Heart right ventricle (tissue), 16 donors: ENCODE results near the gene CALD1. TPM values are rescaled to one million over a fixed set of nuclear protein-coding genes. Genes with fewer than 3 reads are reported as not detected.

Experiments
- ATAC-seq, 8 donors: fragments of 200-7000 bp; cut with Tn5 transposase; one replicate each; pipeline ENCODE4 v1.9.1; 2020; ENCODE audit warnings: mild to moderate bottlenecking in 8 of 8, moderate library complexity in 8 of 8, moderate number of reproducible peaks in 1 of 8
- DNase-seq, 2 donors: peaks; one replicate each; pipeline ENCODE4 v3.0.0-alpha.2; 2020
- H3K27ac ChIP-seq, 10 donors: fragments of 200-600 bp; sonication (generic) in 2 of 10; one replicate each; pipeline versions ENCODE4 v1.5.0 to v1.8.0; 2020 to 2022; ENCODE audit warnings: mild to moderate bottlenecking in 3 of 10
- H3K27me3 ChIP-seq, 7 donors: fragments of 200-600 bp; one replicate each; pipeline ENCODE4 v1.8.0; 2021 to 2022; ENCODE audit warnings: mild to moderate bottlenecking in 2 of 7
- H3K36me3 ChIP-seq, 9 donors: fragments of 200-600 bp; sonication (generic) in 1 of 9; one replicate each; pipeline versions ENCODE4 v1.5.0 to v1.8.0; 2020 to 2022; ENCODE audit warnings: mild to moderate bottlenecking in 2 of 9
- H3K4me1 ChIP-seq, 9 donors: fragments of 200-600 bp; sonication (generic) in 1 of 9; one replicate each; pipeline versions ENCODE4 v1.5.0 to v1.8.0; 2020 to 2022; ENCODE audit warnings: mild to moderate bottlenecking in 4 of 9
- H3K4me3 ChIP-seq, 10 donors: fragments of 200-600 bp; sonication (generic) in 2 of 10; one replicate each; pipeline versions ENCODE4 v1.5.0 to v1.8.0; 2020 to 2022; ENCODE audit warnings: mild to moderate bottlenecking in 7 of 10, moderate library complexity in 2 of 10
- H3K9me3 ChIP-seq, 11 donors: fragments of 200-600 bp in 10 of 11; sonication (generic) in 2 of 11; one replicate each; pipeline versions ENCODE4 v1.5.0 to v1.8.0; 2013 to 2022; ENCODE audit warnings: mild to moderate bottlenecking in 2 of 11, control low read depth in 1 of 11, moderate library complexity in 1 of 11
- WGBS, 2 donors: extraction: QIAGEN DNeasy Blood & Tissue Kit; methylation state at CpG; one replicate each; pipeline ENCODE4 v1.1.7; 2013; ENCODE audit warnings: inconsistent platforms in 1 of 2; 5-methylcytosine and 5-hydroxymethylcytosine counted together
- intact Hi-C, 10 donors: fragments of 100-400 bp; cut with DNase I; formaldehyde crosslinking; loops; one replicate each; pipeline versions ENCODE4 v1.11.1 to v1.14.2; 2022
- long read RNA-seq, 3 donors: library from polyadenylated mRNA; unstranded; transcript quantifications; one replicate each; pipeline ENCODE4 v2.0.0, GENCODE V29; 2020 to 2021
- polyA plus RNA-seq, 2 donors: library from polyadenylated mRNA; stranded (reverse); fragments of 200-250 nt; gene quantifications; one replicate each; pipeline ENCODE4 v1.2.3, GENCODE V29; 2013
- total RNA-seq, 10 donors: library from RNA; stranded (reverse); fragmentation: NEBNext Ultra II Directional in 3 of 10; extraction: Animal tissue kit (Norgen Biotek cat#: 25700) in 3 of 10; gene quantifications; one replicate each; pipeline versions ENCODE4 v1.2.1 to v1.2.4, GENCODE V29; 2021 to 2023
- TF ChIP-seq, protein P1 (sequence below), 9 donors: fragments of 200-600 bp; sonication (generic) in 2 of 9; IDR thresholded peaks; one replicate each; pipeline versions ENCODE4 v1.5.0 to v1.8.0; 2021 to 2022; ENCODE audit warnings: antibody characterized with exemption in 9 of 9, mild to moderate bottlenecking in 5 of 9, moderate library complexity in 1 of 9
- donor health status: Arrhythmogenic right ventricular cardiomyopathy.
- donor health status: ischemic (EF 13 %, LVEDD 7.1; RV severe dilation, severe dysfunction).
- donor health status: healthy with polysubstance abuse.
- donor health status: DM: no; HTN: yes; CAD: no.
- donor health status: DM: no; HTN: no; CAD: no.
- donor health status: ischemic (EF 25% LVEDD 6.9; RV normal size, moderate dysfunction).
- donor health status: ischemic (EF 25% LVEDD 5.7; RV mildly dilated, moderate dysfunction).
- donor health status: healthy.
- donor health status: DM: yes; HTN: yes; CAD: no.
- donor health status: Ischemic cardiomyopathy.
- donor health status: ischemic (EF 35%, LVEDD 5.7; RV mildly dilated, moderate dysfunction).
- donor health status: nonischemic (EF 11% LVEDD 7.7; RV severe dilation, severe dysfunction).
- donor health status: DM: yes; HTN: yes; CAD: no.
- donor health status: PGD.
- donor health status: ischemic (EF 29% LVEDD 5.4; RV normal size, mild dysfunction).
- donor health status: nonischemic (EF 23%, LVEDD 6.1; RV moderate dilation, normal function).

CALD1 gene, protein sequence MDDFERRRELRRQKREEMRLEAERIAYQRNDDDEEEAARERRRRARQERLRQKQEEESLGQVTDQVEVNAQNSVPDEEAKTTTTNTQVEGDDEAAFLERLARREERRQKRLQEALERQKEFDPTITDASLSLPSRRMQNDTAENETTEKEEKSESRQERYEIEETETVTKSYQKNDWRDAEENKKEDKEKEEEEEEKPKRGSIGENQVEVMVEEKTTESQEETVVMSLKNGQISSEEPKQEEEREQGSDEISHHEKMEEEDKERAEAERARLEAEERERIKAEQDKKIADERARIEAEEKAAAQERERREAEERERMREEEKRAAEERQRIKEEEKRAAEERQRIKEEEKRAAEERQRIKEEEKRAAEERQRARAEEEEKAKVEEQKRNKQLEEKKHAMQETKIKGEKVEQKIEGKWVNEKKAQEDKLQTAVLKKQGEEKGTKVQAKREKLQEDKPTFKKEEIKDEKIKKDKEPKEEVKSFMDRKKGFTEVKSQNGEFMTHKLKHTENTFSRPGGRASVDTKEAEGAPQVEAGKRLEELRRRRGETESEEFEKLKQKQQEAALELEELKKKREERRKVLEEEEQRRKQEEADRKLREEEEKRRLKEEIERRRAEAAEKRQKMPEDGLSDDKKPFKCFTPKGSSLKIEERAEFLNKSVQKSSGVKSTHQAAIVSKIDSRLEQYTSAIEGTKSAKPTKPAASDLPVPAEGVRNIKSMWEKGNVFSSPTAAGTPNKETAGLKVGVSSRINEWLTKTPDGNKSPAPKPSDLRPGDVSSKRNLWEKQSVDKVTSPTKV
- total RNA-seq (100 to 1,000 TPM in 9 of 10 donors, 10 to 100 TPM in 1; 96.6 to 180 (median 132) TPM), polyA plus RNA-seq (100 to 1,000 TPM in 1 of 2 donors, 10 to 100 TPM in 1; 69.9 to 119 TPM)
- long read RNA-seq, donor 1, full-length matches to known transcripts = 54 of 141 reads
- long read RNA-seq, donor 1, partial matches to known transcripts = 62 of 141 reads
- long read RNA-seq, donor 1, other reads (novel, unspliced or antisense) = 25 of 141 reads
- long read RNA-seq, donor 2, full-length matches to known transcripts = 47 of 149 reads
- long read RNA-seq, donor 2, partial matches to known transcripts = 63 of 149 reads
- long read RNA-seq, donor 2, other reads (novel, unspliced or antisense) = 39 of 149 reads
- long read RNA-seq, donor 3, full-length matches to known transcripts = 9 of 155 reads
- long read RNA-seq, donor 3, partial matches to known transcripts = 82 of 155 reads
- long read RNA-seq, donor 3, other reads (novel, unspliced or antisense) = 64 of 155 reads

DNA sequence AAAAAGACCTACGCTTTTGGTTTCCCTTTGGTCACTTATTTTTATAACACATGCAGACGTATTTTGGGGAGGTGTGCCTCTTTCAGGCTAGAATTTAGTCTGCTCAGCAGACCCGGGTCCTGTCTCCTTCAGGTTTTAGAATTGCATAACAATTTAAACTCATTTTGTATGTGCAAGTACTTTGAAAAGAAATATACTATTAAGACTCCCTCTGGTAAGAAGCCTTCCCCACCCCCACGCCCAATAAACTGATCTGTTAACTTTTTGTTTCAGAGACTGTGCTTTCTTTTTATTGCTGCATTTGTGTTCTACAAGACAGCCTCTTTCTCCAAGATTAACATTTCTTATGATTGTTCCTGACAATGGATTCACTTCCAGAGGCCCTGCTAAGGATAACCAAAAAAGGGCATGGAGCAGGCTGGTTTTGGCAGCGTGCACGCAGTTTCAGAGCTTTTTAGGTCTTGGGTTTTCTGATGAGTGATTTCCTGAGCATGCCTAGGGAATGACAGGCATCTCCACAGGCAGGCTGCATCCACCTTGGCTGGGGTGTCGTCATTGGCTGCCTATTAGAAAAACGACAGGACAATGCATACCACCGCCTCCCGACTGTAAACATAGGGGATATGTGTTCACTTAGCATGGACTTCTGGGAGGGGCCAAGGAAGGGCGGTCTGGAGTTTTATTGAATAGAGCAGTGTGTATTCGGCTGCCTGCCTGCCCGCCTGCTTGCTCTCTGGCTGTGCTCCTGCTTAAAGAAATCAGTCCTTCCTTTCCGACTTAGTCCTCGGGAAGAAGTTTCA is at the start of gene CALD1:
CALD1 (plus strand) TSS at position 694 of the 800 bp plus-strand sequence. CDS start 88,100 bp downstream, outside the sequence.
- WGBS, 2 donors = 12% methylated on average over 15 of the region's 15 CpGs
- Histone ChIP-seq H3K36me3 (peaks cover 0 to 6% (median 0%) of the 10 kb centered on the region in 9 donors), H3K4me1 (peaks cover 6 to 59% (median 39%) of the 10 kb centered on the region in 9 donors), H3K27ac (peak within 1 kb of the TSS; percentile 75 to 97 (median 90)), H3K27me3 (no peaks in the 10 kb centered on the region), H3K4me3 (peak within 1 kb of the TSS; percentile 50 to 80 (median 68)), H3K9me3 (no peaks in the 10 kb centered on the region)
- ATAC-seq (peak; percentile 90 to 95 (median 92)), DNase-seq (peak; percentile 53 to 85)
- intact Hi-C loops = loop anchor here in 1 of 10 donors (5.0 kb wide), 1 partner anchor 163 kb away; no protein-coding TSS in a partner anchor
- TF ChIP-seq, protein P1, sequence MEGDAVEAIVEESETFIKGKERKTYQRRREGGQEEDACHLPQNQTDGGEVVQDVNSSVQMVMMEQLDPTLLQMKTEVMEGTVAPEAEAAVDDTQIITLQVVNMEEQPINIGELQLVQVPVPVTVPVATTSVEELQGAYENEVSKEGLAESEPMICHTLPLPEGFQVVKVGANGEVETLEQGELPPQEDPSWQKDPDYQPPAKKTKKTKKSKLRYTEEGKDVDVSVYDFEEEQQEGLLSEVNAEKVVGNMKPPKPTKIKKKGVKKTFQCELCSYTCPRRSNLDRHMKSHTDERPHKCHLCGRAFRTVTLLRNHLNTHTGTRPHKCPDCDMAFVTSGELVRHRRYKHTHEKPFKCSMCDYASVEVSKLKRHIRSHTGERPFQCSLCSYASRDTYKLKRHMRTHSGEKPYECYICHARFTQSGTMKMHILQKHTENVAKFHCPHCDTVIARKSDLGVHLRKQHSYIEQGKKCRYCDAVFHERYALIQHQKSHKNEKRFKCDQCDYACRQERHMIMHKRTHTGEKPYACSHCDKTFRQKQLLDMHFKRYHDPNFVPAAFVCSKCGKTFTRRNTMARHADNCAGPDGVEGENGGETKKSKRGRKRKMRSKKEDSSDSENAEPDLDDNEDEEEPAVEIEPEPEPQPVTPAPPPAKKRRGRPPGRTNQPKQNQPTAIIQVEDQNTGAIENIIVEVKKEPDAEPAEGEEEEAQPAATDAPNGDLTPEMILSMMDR (IDR thresholded peaks at IDR 0.05) = no peak

DNA sequence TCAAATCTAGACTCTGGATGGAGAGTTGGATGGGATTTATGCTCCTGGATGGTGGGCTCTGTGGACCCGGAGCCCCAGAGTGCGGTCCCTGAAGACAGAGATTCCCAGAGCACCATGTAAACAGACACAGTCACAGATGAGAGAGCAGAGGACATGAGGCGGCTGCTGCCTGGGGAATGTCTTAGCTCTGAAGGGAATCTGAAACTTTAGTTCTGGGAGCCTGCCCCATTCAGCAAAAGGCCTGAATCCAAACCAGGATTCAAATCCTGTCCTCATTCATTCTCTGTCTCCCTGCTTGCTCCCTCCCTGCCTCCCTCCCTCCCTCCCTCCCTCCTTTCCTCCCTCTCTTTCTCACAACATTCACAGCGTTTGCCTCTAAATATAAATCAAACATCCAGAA is 49.5 kb upstream of the CALD1 start:
- TF ChIP-seq, protein P1 (IDR thresholded peaks at IDR 0.05) = no peak
- Histone ChIP-seq H3K4me3 (no peak overlapping the region), H3K27ac (peak overlapping the region in 8 of 10 donors; percentile 44 to 78 (median 60)), H3K36me3 (no peaks in the 10 kb centered on the region), H3K9me3 (peaks cover 0 to 8% (median 0%) of the 10 kb centered on the region in 11 donors), H3K27me3 (no peaks in the 10 kb centered on the region), H3K4me1 (peaks cover 5 to 44% (median 19%) of the 10 kb centered on the region in 9 donors)
- ATAC-seq (peak in 7 of 8 donors; percentile 18 to 64 (median 55)), DNase-seq (no peak)
- 58 to 60% methylated on average over 4 of the region's 4 CpGs for WGBS, 2 donors
- intact Hi-C loops = no loop called here

DNA sequence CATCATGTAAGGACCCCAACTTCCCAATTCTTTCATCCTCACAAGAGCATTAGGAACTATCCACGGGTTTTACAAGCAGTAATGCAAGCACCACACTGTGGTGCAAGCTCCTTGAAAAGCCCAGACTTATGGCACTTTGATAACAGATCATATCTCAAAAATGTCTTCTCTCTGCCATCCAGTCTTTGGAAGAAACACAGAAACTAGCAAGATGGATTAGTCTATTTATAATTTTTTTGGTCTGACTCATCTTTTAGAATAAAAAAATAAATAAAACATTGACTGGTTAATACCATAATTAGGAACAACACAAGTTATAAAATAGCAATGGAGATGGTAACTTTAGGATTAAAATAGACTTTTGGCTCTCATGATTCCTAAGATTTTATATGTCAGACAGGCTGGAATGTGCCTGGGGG is 49.0 kb upstream of the CALD1 start:
- 18 to 36% methylated on average over 1 of the region's 1 CpG for WGBS, 2 donors
- no peaks in the 10 kb centered on the region for H3K36me3 ChIP-seq
- peaks cover 5 to 44% (median 19%) of the 10 kb centered on the region in 9 donors for H3K4me1 ChIP-seq
- no peak overlapping the region for H3K4me3 ChIP-seq
- ATAC-seq (peak in 2 of 8 donors; percentile 14 to 19), DNase-seq (no peak)
- peaks cover 0 to 7% (median 0%) of the 10 kb centered on the region in 11 donors for H3K9me3 ChIP-seq
- H3K27ac ChIP-seq = peak overlapping the region in 8 of 10 donors; percentile 42 to 78 (median 60)
- no peaks in the 10 kb centered on the region for H3K27me3 ChIP-seq
- TF ChIP-seq, protein P1 (IDR thresholded peaks at IDR 0.05) = no peak
- intact Hi-C loops = no loop called here
